Measurements from ENCODE around the gene SCUBE1.

The SCUBE1 gene

DNA sequence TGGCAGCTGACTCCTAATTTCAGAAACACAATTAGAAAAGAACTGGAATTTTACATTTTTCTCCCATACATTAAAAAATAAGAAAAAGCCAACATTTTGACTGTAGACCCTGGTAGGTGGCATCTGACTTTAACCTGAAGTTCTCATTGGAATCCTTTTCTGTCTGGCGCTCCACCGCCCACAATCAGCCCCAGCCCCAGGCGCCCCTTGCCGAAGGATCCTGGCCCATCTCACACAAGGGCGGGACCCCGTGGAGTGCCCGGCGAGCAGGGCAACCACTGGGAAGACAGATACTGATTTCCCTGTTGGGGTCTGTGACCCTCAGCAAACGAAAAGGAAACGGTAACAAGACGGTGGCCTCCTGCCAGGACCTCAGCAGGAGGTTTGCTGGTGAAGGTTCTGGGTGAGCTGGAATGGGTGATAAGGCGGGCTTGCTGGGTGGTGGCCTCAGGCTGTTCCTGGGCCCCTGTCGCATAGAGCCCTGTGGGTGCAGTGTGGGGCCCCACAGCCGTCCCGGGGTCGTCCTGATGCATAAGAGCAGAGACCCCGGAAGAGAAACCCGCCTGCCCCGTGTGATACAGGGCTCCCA, 176.1 kb downstream of the SCUBE1 start:
- H3K4me3 ChIP-seq (ENCODE audit: low read depth, low read length): no peak overlapping the region
- DNase-seq (ENCODE audit: low read depth): no peak
- TF ChIP-seq, protein P1, sequence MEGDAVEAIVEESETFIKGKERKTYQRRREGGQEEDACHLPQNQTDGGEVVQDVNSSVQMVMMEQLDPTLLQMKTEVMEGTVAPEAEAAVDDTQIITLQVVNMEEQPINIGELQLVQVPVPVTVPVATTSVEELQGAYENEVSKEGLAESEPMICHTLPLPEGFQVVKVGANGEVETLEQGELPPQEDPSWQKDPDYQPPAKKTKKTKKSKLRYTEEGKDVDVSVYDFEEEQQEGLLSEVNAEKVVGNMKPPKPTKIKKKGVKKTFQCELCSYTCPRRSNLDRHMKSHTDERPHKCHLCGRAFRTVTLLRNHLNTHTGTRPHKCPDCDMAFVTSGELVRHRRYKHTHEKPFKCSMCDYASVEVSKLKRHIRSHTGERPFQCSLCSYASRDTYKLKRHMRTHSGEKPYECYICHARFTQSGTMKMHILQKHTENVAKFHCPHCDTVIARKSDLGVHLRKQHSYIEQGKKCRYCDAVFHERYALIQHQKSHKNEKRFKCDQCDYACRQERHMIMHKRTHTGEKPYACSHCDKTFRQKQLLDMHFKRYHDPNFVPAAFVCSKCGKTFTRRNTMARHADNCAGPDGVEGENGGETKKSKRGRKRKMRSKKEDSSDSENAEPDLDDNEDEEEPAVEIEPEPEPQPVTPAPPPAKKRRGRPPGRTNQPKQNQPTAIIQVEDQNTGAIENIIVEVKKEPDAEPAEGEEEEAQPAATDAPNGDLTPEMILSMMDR (IDR thresholded peaks at IDR 0.05; ENCODE audit: control insufficient read depth, extremely low read depth, insufficient read depth): no peak

DNA sequence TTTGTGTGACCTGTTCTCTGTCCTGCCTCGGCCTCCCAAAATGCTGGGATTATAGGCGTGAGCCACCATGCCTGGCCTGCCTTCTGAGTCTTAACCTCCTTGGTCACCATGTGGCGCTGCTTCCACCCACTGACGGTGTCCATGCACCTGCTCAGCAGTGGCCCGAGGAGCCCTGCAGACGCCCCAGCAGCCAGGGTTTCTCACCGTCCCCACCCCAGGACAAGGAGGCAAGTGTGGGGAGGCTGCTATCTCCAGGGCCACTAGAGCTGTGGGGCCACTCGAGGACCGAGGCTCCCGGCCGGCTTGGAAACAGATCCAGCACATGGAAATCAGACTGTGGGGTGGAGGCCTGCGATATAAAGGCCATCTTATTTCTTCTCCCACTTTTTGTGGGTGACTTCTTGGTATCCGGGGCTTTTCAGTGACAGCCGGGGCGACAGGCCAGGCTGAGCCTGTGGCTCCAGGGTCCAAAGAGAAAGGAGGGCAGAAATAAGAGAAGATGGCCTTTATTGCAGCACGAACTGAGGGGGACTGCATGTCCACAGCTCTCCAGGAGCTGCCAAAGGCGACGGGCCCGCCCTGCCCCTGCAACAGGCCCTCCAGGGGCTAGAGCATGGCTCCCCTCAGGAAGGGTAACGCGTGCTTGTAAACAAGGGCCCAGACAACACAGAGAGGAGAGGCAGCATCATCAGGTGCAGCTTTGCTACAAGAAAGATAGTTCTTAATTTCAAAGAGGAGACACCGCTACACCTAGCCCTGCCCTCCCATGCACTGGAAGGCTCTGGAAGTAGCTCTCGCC, 176.8 kb downstream of the SCUBE1 start:
- DNase-seq (ENCODE audit: low read depth): no peak
- TF ChIP-seq, protein P1 (IDR thresholded peaks at IDR 0.05; ENCODE audit: control insufficient read depth, extremely low read depth, insufficient read depth): no peak
- no peak overlapping the region for H3K4me3 ChIP-seq (ENCODE audit: low read depth, low read length)

DNA sequence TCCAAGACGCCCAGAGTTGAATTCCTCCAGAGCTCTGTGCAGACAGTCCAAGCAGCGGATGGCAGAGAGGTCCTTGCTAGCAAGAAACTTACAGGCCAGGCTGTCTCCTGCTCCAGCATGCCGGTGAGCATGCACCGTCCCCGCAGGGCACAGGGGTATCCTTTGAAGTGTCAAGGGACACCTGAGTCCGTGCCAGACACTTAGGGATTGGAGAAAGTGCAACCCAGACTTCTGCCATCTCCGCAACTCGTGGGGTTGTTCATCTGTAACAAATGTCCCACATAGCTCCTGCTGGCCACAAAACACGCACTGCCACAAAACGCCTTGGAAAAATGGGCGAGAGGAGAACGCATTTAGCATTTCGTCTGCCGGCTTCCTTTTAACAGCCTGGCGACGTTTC, 178.5 kb downstream of the SCUBE1 start:
- H3K4me3 ChIP-seq (ENCODE audit: low read depth, low read length): no peak overlapping the region
- DNase-seq (ENCODE audit: low read depth): no peak
- TF ChIP-seq, protein P1 (IDR thresholded peaks at IDR 0.05; ENCODE audit: control insufficient read depth, extremely low read depth, insufficient read depth): no peak

DNA sequence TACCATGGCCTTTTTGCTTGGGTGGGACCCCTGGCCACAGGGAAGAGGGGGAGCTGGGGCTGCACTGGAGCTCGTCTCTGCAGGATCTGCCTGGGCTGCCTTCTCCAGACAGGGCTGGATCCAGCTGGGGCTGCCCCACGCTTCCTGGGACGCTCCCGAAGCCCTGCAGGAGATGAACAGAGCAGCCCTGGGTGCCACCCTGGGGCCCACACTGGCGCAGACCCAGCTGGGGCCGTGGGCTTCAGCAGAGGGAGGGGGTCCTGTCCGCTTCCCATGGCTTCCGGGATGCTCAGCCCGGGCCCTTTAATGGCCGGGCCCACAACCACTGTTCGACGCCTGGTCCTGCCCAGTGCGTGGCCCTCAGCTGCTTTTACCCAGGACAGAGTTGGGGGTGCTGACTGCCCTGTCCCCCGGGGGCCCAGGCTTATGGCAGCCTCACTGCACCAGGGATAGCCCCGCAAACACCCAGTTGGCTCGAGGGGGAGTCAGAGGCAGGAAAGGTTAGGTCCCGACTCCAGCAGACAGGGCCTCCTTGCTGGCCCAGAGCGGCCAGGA, 179.9 kb downstream of the SCUBE1 start:
- no peak overlapping the region for H3K4me3 ChIP-seq (ENCODE audit: low read depth, low read length)
- DNase-seq (ENCODE audit: low read depth): no peak
- TF ChIP-seq, protein P1 (IDR thresholded peaks at IDR 0.05; ENCODE audit: control insufficient read depth, extremely low read depth, insufficient read depth): no peak

DNA sequence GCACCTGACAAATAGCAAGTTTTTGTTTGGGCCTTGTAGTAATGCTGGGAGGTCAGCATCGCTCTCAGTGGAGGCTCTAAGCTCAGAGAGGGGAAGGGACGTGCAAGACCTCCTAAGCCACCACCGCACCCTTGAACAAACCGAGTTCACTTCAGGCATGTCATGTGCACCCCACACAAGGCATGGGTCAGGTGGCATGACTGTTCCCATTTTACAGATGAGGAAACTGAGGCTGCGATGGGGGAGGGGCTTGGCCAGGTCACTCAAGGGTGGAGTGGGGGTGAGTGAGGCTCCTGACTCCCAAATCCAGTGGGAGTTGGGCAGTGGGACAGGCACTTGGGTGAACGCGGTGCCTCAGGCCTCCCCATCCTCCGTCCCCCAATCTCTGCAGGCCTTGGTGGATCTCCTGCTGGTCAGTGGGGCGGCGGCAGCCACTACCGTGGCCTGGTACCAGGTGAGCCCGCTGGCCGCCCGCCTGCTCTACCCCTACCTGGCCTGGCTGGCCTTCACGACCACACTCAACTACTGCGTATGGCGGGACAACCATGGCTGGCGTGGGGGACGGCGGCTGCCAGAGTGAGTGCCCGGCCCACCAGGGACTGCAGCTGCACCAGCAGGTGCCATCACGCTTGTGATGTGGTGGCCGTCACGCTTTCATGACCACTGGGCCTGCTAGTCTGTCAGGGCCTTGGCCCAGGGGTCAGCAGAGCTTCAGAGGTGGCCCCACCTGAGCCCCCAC, 180.6 kb downstream of the SCUBE1 start:
- TF ChIP-seq, protein P1 (IDR thresholded peaks at IDR 0.05; ENCODE audit: control insufficient read depth, extremely low read depth, insufficient read depth): no peak
- no peak for DNase-seq (ENCODE audit: low read depth)
- H3K4me3 ChIP-seq (ENCODE audit: low read depth, low read length): no peak overlapping the region

DNA sequence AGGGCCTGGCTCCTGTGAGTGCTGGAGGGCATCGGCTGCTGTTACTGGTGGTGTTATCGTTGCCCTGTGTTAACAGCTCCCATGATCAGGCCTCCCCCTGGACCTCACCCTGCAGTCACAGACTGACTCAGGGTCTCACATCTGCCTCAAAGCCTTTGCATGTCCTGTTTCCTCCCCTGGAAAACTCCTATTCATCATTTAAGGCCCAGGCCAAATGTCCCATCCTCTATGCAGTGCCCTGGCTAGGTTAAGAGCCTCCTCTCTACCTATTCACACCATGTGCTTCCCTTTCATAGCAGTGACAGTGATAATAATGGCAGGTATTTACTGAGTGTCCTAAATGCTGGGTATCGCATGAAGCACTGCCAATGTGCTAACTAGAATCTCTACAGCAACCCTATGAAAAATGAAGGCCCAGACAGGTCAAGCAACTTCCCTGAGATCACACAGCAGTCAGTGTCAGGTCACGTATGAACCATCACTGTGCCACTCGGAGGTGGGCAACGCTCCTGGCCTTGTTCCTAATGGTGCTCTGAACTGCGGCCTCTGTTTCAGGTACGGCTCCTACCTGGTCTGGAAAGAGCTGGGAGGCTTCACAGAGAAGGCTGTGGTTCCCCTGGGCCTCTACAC, 182.6 kb downstream of the SCUBE1 start:
- TF ChIP-seq, protein P1 (IDR thresholded peaks at IDR 0.05; ENCODE audit: control insufficient read depth, extremely low read depth, insufficient read depth): no peak
- DNase-seq (ENCODE audit: low read depth): no peak
- no peak overlapping the region for H3K4me3 ChIP-seq (ENCODE audit: low read depth, low read length)

Data from LNCaP clone FGC (cell line).